ENCODE results near the gene ARHGAP19.

DNA sequence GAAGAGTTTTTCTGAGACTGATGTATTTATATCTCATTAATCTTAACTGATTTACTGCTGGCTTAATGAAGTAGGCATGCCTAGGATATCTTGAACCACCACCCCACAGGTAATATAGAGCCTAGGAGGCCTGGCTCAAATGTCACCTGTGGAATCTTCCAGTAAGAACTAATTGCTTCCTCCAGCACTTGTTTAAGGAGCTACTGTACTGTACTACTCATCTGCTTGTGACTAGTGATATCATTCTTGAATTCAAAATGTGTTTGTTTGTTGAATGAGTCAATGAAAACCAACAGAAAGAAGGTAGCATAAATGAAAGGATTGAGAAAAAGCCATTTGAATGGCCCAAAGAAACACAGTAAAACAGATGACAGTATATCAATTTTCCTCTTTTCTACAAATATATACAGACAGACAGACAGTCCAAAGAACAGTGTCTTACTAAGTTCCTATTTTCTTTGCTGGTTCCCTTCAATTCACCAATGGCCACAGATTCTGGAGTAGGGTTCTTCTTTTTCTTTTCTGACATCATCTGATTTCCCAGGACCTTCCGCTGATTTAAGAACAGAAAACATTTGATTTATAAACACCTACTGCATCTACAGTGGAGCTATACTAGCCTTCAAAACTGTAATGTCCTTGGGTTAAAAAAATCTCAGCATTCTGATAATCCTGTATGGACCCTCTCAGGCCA lies 63.0 kb downstream of the ARHGAP19 start:
- TF ChIP-seq CTCF (IDR thresholded peaks at IDR 0.05) (no peak), EZH2phosphoT487 (IDR thresholded peaks at IDR 0.05; ENCODE audit: borderline replicate concordance, low read depth) (no peak)
